BE2C (cell line): ENCODE data around the gene OCSTAMP.

Experiments
- DNase-seq: peaks from one replicate; pipeline ENCODE4 v3.0.0-alpha.2; 2020
- H3K27me3 ChIP-seq: fragments of 250-450 bp; sonication (Bioruptor Pico); 2 replicates; pipeline ENCODE4 v1.5.1; 2020; ENCODE audit warnings: mild to moderate bottlenecking
- H3K36me3 ChIP-seq: fragments of 250-450 bp; sonication (Bioruptor Pico); 2 replicates; pipeline ENCODE4 v1.5.1; 2020; ENCODE audit warnings: mild to moderate bottlenecking
- H3K4me1 ChIP-seq: fragments of 250-450 bp; sonication (Bioruptor Pico); 2 replicates; pipeline ENCODE4 v1.5.1; 2020
- H3K4me3 ChIP-seq: 2 replicates; pipeline ENCODE4 v1.5.1; 2011; ENCODE audit warnings: low read depth, low read length
- H3K9me3 ChIP-seq: fragments of 250-450 bp; sonication (Bioruptor Pico); 2 replicates; pipeline ENCODE4 v1.5.1; 2020
- CTCF ChIP-seq: IDR thresholded peaks from 2 replicates; pipeline ENCODE4 v1.5.1; 2012; ENCODE audit warnings: mild to moderate bottlenecking, low read depth, low read length

Gene OCSTAMP

GRCh38 chr20:46572153-46572552 is 21.7 kb upstream of the OCSTAMP start:
- DNase-seq, result no peak
- Histone ChIP-seq H3K27me3 (peaks cover 10% of the 10 kb centered on the region; the same call in 1 of the 2 replicates), H3K36me3 (no peaks in the 10 kb centered on the region), H3K4me3 (no peak overlapping the region), H3K4me1 (no peaks in the 10 kb centered on the region), H3K9me3 (peaks cover 5% of the 10 kb centered on the region)
- TF ChIP-seq CTCF, result no peak

- Histone ChIP-seq H3K36me3 (no peaks in the 10 kb centered on the region), H3K9me3 (peaks cover 5% of the 10 kb centered on the region), H3K4me3 (no peak overlapping the region), H3K4me1 (no peaks in the 10 kb centered on the region), H3K27me3 (peaks cover 10% of the 10 kb centered on the region; the same call in 1 of the 2 replicates)
- no peak for DNase-seq
- no peak for TF ChIP-seq CTCF
These were observed 21.0 kb upstream of the OCSTAMP start for GRCh38 chr20:46571418-46571817.

- Histone ChIP-seq H3K9me3 (peaks cover 5% of the 10 kb centered on the region), H3K4me1 (no peaks in the 10 kb centered on the region), H3K36me3 (no peaks in the 10 kb centered on the region), H3K4me3 (no peak overlapping the region), H3K27me3 (peaks cover 10% of the 10 kb centered on the region; the same call in 1 of the 2 replicates)
- no peak for TF ChIP-seq CTCF
- DNase-seq, result no peak
These were observed 20.5 kb upstream of the OCSTAMP start for GRCh38 chr20:46570956-46571355.

- no peak for DNase-seq
- H3K36me3 ChIP-seq, result no peaks in the 10 kb centered on the region
- H3K9me3 ChIP-seq, result peaks cover 5% of the 10 kb centered on the region
- no peak for TF ChIP-seq CTCF
- H3K4me1 ChIP-seq, result no peaks in the 10 kb centered on the region
- H3K4me3 ChIP-seq, result no peak overlapping the region
- H3K27me3 ChIP-seq, result peaks cover 10% of the 10 kb centered on the region; the same call in 1 of the 2 replicates
These were observed 19.5 kb upstream of the OCSTAMP start for GRCh38 chr20:46569961-46570360.

- peak; percentile 93 for DNase-seq
- Histone ChIP-seq H3K4me1 (no peaks in the 10 kb centered on the region), H3K9me3 (peaks cover 5% of the 10 kb centered on the region), H3K36me3 (no peaks in the 10 kb centered on the region), H3K4me3 (no peak overlapping the region), H3K27me3 (peaks cover 5% of the 10 kb centered on the region; the same call in 1 of the 2 replicates)
- TF ChIP-seq CTCF, result no peak
These were observed 18.2 kb upstream of the OCSTAMP start for GRCh38 chr20:46568570-46569129.

GRCh38 chr20:46566125-46566524 is 15.7 kb upstream of the OCSTAMP start:
- TF ChIP-seq CTCF, result no peak
- Histone ChIP-seq H3K36me3 (no peaks in the 10 kb centered on the region), H3K9me3 (peaks cover under 1% of the 10 kb centered on the region), H3K4me3 (no peak overlapping the region), H3K27me3 (no peaks in the 10 kb centered on the region), H3K4me1 (no peaks in the 10 kb centered on the region)
- no peak for DNase-seq
